AG04449 (cell line): ENCODE results near the gene FDXACB1.
A peak's percentile ranks its signal among the peaks of the same experiment; 100 is the strongest.

Experiments used
- CTCF ChIA-PET: fragments of 350-600 bp; formaldehyde crosslinking; extraction: SDS; loops from one replicate; lab custom pipeline; 2021; ENCODE audit warnings: antibody characterized with exemption; lab: Yijun Ruan, JAX
- POLR2A ChIA-PET: fragments of 400-600, 350-600 bp; formaldehyde crosslinking; extraction: SDS; loops from one replicate; lab custom pipeline; 2020; ENCODE audit warnings: antibody characterized with exemption, inconsistent platforms; lab: Yijun Ruan, JAX
- DNase-seq: peaks from one replicate; pipeline ENCODE4 v3.0.0-alpha.2; 2010; ENCODE audit warnings: low read depth, low spot score
- H3K4me3 ChIP-seq: 2 replicates; pipeline ENCODE4 v1.5.1; 2011; ENCODE audit warnings: low read depth, mild to moderate bottlenecking, control low read depth, low read length
- TF ChIP-seq, protein P1 (sequence below): IDR thresholded peaks from one replicate; pipeline ENCODE4 v1.5.1; 2011; ENCODE audit warnings: mild to moderate bottlenecking, moderate library complexity, low read length, control low read depth, inconsistent platforms; ENCODE audit not compliant: insufficient read depth; ENCODE audit errors: missing control alignments

The FDXACB1 gene

DNA sequence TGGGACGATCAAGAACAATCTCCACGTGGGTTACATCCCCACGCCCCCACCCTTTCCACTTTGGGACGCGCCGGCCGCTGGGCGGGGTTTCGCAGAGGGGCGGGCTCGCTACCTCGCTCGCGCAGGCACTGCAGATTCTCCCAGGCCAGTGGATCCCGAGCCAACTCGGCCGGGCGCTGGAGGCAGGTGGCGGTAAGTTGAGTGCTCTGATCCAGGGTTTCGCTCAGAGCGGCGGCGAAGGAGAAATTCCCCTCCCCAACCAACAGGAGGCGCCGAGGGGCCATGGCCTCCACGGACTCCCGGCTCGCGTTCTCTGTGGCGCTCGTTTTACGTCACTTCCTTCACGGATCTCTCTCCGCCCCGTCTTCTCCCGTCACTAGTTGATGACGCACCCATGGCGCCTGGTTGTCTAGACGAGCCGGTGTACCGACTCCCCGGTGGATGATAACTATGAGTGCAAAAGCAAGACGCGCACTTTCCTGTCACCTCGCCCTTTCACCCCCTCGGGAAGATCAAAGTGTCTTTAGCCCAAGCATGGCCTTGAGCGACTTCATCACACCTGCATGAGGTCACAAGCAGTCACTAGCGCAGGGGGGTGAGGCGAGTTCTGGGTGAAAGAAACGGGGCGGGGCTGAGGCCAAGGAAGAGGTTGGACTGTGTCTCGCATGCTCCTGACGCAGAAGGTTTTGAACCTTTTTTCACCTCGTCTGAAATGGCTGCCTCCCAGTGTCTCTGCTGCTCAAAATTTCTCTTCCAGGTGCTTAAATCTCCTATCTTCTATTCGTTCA is at the start of gene FDXACB1, which contains the start of gene CFAP68:
FDXACB1 (minus strand) TSS at position 317 of the 788 bp plus-strand sequence; CDS start at position 284, 33 bp downstream.
CFAP68 (plus strand) TSS at position 693 of the 788 bp plus-strand sequence; CDS start at position 713, 20 bp downstream.
- POLR2A ChIA-PET, result no interaction called here
- H3K4me3 ChIP-seq, result peak within 1 kb of the TSS; percentile 94
- peak; percentile 76 for DNase-seq
- CTCF ChIA-PET, result interaction anchor here (0.9 to 4.2 kb wide), 14 partner anchors 8 to 206 kb away, joined by 3 to 50 read pairs (median 4); partner anchors contain the start of gene ALG9
- TF ChIP-seq, protein P1, sequence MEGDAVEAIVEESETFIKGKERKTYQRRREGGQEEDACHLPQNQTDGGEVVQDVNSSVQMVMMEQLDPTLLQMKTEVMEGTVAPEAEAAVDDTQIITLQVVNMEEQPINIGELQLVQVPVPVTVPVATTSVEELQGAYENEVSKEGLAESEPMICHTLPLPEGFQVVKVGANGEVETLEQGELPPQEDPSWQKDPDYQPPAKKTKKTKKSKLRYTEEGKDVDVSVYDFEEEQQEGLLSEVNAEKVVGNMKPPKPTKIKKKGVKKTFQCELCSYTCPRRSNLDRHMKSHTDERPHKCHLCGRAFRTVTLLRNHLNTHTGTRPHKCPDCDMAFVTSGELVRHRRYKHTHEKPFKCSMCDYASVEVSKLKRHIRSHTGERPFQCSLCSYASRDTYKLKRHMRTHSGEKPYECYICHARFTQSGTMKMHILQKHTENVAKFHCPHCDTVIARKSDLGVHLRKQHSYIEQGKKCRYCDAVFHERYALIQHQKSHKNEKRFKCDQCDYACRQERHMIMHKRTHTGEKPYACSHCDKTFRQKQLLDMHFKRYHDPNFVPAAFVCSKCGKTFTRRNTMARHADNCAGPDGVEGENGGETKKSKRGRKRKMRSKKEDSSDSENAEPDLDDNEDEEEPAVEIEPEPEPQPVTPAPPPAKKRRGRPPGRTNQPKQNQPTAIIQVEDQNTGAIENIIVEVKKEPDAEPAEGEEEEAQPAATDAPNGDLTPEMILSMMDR, result peak; percentile 95

DNA sequence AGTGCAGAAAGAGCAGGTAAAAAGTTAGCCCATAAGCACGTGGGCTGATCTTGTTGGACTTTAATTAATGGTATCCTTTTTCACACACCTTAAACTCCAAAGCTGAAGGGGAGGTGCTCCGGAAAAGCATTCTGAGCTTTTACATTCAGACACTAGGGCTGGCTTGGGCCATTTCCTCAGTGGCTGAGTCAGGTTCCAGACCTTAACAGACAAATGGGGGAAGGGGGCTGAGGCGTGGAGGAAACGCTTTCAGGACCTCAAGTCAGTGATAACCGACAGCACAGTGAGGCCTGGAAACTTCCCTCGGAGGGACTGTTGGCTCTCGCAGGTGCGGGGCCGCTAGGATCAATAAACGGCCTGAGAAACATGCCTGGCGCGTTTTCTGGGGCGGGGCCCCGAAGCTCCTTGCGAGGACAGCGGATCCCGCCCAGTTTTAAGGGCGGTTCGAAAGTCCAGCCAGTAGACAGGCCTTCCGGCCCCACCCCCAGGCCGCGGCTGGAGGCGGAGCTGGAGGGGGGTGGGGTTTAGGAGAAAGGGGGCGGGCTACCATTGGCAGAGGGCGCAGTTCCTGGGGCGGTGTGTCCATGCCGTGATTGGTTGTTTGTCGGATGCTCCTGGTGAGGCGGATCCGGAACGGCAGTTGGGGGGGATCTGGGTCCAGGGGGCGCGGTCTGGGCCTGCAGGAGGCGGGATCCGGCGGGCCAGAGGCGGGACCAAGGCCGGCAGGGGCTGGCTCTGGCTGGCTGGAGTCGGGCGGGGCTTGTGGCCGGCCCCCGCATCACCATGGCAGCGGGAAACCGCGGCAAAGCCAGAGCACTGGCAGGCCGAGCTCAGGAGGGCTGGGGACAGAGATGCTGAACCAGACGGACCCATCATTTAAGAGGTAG is 47.8 kb upstream of the FDXACB1 start:
- peak overlapping the region; percentile 49 for H3K4me3 ChIP-seq
- TF ChIP-seq, protein P1, result no peak
- POLR2A ChIA-PET, result interaction anchor here (0.6 to 2.0 kb wide), 9 partner anchors 8 to 92 kb away, joined by 3 to 10 read pairs (median 3); partner anchors contain the start of genes C11orf52, CRYAB and DIXDC1
- DNase-seq, result peak; percentile 85
- CTCF ChIA-PET, result interaction anchor here (0.7 to 7.7 kb wide), 13 partner anchors 8 to 353 kb away, joined by 3 to 134 read pairs (median 5); partner anchors contain the start of genes ALG9, C11orf52 and DIXDC1

DNA sequence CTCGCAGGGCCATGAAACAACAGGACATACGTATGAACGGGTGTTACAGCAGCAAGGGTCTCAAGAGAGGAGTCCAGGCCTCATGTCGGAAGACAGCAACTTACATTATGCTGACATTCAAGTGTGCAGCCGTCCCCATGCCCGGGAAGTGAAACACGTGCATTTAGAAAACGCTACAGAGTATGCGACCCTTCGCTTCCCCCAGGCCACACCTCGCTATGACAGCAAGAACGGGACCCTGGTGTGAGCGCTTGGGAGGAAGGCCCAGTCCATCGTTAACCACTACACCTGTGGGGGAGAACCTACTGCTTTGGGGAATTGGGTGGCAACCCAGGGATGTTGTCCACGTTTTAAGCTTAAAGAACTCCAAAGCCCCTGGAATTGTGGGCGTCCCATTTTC is 47.0 kb upstream of the FDXACB1 start:
- ChIA-PET POLR2A (interaction anchor here (1.0 to 2.0 kb wide), 4 partner anchors 12 to 91 kb away, joined by 3 to 10 read pairs (median 6); partner anchors contain the start of gene CRYAB), CTCF (interaction anchor here (1.2 to 7.7 kb wide), 9 partner anchors 10 to 354 kb away, joined by 4 to 134 read pairs (median 5); partner anchors contain the start of gene DIXDC1)
- TF ChIP-seq, protein P1, result no peak
- DNase-seq, result no peak
- no peak overlapping the region for H3K4me3 ChIP-seq

GRCh38 chr11:111923951-111924350 is 45.0 kb upstream of the FDXACB1 start:
- no peak overlapping the region for H3K4me3 ChIP-seq
- DNase-seq, result no peak
- TF ChIP-seq, protein P1, result no peak
- CTCF ChIA-PET, result interaction anchor here (1.1 to 3.9 kb wide), 5 partner anchors 9 to 58 kb away, joined by 3 to 18 read pairs (median 6); no protein-coding TSS in a partner anchor
- POLR2A ChIA-PET, result interaction anchor here (1.4 kb wide), 1 partner anchor 12 kb away, joined by 5 read pairs; the partner anchor contains the start of gene CRYAB

DNA sequence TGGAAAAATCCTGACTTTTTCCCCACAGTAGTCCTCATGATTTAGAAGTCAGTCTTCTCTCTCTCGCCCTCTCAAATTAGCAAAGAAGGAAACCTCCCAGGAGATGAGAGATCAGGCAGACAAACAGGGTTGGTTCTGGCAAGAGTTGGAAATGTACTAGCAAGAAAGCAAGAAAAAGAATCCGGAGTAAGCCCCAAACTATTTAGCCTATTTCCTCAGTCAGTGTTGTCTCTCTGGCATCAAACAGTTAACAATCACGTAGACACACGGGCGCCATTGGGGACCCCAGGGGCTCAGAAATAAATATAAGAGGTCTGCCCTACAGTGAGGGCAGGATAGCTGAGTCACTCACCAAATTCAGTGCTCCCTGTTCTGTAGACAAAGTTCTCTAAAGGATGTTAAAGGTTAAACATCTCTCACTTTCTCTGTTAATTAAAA is 44.4 kb upstream of the FDXACB1 start:
- TF ChIP-seq, protein P1, result no peak
- CTCF ChIA-PET, result interaction anchor here (0.9 to 3.9 kb wide), 6 partner anchors 9 to 59 kb away, joined by 3 to 18 read pairs (median 6); no protein-coding TSS in a partner anchor
- POLR2A ChIA-PET, result interaction anchor here (0.6 to 1.4 kb wide), 2 partner anchors 12 to 47 kb away, joined by 3 to 5 read pairs; partner anchors contain the start of gene CRYAB
- H3K4me3 ChIP-seq, result no peak overlapping the region
- DNase-seq, result no peak
